ENCODE measurements around the gene PFDN6.

DNA sequence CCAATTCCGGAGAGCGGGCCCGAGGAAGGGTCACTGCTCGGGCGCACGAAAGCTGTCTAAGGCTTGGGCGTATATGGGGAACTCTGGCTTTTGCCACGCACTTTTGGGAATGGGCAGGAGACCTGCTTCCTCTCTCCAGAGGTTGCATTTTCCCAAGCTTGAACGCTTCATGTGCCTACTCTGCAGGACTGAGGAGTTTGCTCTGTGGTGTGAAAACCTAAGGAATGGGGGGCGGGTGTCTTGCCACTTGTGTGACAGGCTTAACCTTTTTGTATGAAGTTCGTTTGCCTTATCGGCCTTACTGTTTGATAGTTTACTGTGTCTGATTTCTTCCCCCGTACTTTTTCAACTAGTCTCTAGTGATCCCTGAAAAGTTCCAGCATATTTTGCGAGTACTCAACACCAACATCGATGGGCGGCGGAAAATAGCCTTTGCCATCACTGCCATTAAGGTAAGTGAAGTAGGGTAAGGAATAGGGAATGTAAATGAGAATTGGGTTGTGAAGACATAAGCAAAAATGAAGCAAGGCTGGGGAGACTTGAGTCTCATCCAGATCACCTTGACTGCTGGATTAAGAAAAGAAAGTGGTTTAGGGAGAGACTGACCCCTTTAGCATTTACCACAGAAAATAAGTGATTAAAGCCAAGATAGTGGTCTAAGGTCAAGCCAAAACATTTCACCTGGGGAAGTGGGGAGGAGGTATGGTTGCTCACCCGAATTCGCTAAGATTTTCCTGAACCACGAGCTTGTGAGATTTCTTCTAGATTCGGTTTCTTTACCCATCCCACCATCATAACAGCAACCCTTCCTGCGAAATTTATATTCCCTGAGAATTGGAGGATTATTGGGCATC lies 16.9 kb upstream of the PFDN6 start:
- TF ChIP-seq, protein P1, sequence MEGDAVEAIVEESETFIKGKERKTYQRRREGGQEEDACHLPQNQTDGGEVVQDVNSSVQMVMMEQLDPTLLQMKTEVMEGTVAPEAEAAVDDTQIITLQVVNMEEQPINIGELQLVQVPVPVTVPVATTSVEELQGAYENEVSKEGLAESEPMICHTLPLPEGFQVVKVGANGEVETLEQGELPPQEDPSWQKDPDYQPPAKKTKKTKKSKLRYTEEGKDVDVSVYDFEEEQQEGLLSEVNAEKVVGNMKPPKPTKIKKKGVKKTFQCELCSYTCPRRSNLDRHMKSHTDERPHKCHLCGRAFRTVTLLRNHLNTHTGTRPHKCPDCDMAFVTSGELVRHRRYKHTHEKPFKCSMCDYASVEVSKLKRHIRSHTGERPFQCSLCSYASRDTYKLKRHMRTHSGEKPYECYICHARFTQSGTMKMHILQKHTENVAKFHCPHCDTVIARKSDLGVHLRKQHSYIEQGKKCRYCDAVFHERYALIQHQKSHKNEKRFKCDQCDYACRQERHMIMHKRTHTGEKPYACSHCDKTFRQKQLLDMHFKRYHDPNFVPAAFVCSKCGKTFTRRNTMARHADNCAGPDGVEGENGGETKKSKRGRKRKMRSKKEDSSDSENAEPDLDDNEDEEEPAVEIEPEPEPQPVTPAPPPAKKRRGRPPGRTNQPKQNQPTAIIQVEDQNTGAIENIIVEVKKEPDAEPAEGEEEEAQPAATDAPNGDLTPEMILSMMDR (conservative IDR thresholded peaks at IDR 0.05; ENCODE audit: low read depth in 2 of 2): no peak
- TF ChIP-seq, protein P2, sequence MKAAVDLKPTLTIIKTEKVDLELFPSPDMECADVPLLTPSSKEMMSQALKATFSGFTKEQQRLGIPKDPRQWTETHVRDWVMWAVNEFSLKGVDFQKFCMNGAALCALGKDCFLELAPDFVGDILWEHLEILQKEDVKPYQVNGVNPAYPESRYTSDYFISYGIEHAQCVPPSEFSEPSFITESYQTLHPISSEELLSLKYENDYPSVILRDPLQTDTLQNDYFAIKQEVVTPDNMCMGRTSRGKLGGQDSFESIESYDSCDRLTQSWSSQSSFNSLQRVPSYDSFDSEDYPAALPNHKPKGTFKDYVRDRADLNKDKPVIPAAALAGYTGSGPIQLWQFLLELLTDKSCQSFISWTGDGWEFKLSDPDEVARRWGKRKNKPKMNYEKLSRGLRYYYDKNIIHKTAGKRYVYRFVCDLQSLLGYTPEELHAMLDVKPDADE (IDR thresholded peaks at IDR 0.05): no peak
- no peak; the same call in 1 of the 2 replicates for TF ChIP-seq POLR2AphosphoS5 (IDR thresholded peaks at IDR 0.05; ENCODE audit: low read depth)
- no peak for TF ChIP-seq EZH2 (IDR thresholded peaks at IDR 0.05; ENCODE audit: low read depth, unreplicated experiment)
- no peak for TF ChIP-seq EZH2phosphoT487 (IDR thresholded peaks at IDR 0.05; ENCODE audit: unreplicated experiment)
- TF ChIP-seq, protein P3, sequence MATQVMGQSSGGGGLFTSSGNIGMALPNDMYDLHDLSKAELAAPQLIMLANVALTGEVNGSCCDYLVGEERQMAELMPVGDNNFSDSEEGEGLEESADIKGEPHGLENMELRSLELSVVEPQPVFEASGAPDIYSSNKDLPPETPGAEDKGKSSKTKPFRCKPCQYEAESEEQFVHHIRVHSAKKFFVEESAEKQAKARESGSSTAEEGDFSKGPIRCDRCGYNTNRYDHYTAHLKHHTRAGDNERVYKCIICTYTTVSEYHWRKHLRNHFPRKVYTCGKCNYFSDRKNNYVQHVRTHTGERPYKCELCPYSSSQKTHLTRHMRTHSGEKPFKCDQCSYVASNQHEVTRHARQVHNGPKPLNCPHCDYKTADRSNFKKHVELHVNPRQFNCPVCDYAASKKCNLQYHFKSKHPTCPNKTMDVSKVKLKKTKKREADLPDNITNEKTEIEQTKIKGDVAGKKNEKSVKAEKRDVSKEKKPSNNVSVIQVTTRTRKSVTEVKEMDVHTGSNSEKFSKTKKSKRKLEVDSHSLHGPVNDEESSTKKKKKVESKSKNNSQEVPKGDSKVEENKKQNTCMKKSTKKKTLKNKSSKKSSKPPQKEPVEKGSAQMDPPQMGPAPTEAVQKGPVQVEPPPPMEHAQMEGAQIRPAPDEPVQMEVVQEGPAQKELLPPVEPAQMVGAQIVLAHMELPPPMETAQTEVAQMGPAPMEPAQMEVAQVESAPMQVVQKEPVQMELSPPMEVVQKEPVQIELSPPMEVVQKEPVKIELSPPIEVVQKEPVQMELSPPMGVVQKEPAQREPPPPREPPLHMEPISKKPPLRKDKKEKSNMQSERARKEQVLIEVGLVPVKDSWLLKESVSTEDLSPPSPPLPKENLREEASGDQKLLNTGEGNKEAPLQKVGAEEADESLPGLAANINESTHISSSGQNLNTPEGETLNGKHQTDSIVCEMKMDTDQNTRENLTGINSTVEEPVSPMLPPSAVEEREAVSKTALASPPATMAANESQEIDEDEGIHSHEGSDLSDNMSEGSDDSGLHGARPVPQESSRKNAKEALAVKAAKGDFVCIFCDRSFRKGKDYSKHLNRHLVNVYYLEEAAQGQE (IDR thresholded peaks at IDR 0.05; ENCODE audit: unreplicated experiment): no peak
- no peak for TF ChIP-seq ZNF114 (CRISPR knock-in tag; IDR thresholded peaks at IDR 0.05)
- TF ChIP-seq JUNB (IDR thresholded peaks at IDR 0.05; ENCODE audit: unreplicated experiment): no peak
